CMK (cell line): ENCODE measurements around the gene SMC4.

Source experiments
- DNase-seq: peaks from one replicate; pipeline ENCODE4 v3.0.0-alpha.2; 2010; ENCODE audit warnings: low read depth

The SMC4 gene

DNA sequence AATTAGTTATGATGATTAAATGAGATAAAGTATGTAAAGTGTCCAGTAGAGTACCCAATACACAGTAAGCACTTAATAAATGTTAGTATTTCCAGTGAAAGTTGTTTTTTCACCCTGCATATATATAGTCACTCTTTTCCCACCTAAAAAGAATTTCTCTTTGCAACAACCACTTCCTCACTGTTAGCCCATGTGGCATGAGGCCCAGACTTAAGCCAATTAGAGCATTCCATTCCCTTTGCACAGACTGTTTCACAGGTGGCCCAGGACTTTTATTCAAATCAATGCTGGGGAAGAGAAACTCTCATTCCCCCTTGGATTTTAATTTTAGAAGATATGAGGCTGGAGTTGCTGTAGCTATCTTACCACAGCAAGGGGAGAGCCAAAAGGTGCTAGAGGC lies 4.2 kb upstream of the SMC4 start:
- DNase-seq, result no peak

DNA sequence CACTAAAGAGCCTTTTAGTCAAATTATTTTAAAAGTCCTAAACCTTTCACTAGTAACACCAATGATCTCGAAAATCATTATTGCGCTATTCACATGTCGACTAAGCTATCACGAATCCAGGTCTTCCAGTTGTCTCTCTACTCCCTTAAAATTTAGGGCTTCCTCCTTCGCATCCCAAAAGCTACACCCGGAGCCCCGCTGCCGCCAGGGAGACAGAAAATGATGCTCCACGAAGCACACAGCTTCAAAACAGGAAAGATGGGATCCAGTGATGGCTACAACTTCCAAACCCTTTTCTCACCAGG lies 678 bp upstream of the SMC4 start:
- DNase-seq, result no peak

DNA sequence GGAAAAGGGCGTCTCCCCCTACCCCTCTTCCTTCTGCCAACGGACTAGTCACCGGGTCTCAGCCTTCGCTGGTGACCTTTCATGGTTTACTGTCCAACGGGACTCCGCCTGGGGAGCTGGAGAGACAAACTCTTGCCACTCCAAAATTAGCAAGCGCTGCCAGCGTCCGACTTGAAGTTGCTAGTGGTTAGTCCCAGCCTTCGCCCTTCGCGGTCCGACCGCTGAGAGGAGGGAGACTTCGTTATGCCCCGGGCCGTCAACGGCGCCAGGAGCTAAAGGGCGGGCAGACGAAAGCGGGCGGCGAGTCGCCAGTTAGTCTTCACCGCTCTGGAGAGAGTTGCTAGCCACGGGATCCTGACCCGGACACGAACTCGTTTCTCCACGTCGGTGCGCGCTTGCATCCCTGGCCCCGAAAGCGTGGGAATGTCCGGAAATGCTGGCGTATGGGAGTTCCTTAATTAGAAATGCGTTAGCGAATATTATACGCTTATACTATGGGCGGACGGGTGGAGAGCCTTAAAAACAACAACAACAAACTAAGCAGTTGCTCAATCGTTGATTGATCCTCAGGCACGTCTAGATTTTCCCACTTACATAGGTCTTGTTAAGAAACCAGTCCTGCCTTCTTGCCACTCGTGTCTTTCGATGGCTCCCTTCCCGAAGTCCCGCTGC lies 716 bp downstream of the SMC4 start:
- DNase-seq, result peak; percentile 20

DNA sequence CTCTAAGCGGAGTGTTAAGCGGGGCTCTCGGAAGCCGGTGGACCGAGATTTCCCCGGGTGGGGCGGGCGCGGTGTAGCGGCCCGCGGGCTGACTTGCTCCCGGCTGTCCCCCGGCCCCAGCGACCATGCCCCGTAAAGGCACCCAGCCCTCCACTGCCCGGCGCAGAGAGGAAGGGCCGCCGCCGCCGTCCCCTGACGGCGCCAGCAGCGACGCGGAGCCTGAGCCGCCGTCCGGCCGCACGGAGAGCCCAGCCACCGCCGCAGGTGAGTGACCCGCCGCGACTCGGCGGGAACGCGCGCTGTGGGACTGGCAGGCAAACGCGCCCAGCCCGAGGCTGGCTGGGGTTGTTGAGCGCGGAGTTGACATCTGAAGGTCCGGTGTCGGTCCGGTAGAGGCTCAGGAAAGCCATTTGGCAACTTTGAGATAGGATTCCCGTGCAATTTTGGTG lies 1.3 kb downstream of the SMC4 start:
- DNase-seq, result no peak

DNA sequence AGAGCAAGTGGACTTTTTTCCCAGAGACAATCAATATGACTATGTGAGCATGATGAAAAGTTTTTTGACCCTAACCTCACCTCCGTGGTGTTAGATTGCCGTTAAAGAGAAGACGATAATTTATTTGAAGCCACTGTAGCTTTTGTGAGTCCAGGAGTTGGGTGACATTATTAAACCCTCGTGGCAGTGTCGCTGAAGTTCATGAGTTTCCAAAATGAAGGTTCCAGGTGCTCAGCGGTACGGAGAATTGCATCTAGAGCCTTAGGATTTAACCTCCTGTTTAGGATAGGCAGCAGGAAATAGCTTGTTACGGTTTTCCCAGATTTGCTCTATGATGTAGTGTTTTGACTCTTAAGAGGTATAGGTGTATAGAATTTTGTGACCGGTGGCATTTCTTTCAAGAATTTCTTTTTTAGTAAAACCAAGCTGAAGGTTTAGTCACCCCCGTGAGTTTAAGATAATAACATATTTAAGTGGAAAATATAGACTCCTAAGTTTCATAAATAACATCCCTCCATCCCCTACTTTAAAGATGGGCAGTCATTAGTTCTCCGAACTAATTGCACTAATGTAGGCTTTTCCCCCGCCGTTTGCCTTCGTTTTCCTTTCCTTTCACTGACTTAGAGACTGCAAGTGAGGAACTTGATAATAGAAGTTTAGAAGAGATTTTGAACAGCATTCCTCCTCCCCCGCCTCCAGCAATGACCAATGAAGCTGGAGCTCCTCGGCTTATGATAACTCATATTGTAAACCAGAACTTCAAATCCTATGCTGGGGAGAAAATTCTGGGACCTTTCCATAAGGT lies 2.0 kb downstream of the SMC4 start:
- no peak for DNase-seq

DNA sequence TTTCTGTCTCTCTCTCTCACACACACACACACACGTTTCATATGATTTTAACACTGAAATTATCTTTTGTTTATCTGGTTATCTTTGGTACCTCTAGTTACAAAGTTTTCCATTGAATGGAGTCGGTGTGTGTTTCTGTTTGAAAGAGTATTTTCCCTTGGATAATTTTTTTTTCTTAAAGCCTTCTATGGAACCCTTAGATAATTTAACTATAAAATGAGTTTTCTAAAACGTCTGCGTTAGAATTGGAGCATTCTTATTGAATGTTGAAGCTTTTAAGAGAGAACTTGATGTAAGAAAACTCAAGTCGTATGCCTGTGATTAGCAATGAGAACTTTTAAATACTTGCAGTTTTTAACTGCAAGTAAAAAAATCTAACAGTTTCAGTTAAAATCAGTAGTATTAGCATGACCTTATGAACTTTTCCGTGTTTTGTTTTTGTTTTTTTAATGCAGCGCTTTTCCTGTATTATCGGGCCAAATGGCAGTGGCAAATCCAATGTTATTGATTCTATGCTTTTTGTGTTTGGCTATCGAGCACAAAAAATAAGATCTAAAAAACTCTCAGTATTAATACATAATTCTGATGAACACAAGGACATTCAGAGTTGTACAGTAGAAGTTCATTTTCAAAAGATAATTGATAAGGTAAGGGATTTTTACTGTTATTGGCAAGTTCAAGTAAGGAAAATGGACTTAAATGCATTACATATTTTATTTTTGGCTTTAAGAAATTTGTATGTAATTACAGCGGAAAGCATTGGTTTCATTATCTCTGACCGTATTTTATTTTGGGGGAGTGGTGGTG lies 3.0 kb downstream of the SMC4 start:
- no peak for DNase-seq

DNA sequence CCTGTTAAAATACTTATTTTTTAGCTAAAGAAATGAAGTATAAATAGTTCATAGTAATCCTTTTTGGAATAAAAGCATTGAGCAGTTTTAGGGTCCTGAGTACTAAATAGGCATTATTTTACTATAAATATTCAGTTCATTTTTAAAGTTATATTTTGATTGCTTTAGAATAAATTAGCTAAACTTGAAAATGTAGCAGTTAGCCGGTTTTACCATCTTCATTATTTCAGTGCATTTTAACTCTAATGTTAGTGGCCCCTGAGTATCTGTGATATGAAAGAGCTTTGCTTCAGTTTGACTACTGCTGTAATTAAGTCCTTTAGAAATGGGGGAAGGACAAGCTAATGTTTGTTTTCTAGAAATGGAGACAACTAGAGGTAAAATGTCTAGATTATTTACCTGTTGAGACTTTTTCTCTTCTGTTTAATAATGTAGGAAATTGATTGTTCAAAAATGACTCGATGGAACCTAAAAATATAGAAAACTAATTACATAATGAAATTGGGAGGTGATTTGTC lies 3.6 kb downstream of the SMC4 start:
- DNase-seq, result no peak

DNA sequence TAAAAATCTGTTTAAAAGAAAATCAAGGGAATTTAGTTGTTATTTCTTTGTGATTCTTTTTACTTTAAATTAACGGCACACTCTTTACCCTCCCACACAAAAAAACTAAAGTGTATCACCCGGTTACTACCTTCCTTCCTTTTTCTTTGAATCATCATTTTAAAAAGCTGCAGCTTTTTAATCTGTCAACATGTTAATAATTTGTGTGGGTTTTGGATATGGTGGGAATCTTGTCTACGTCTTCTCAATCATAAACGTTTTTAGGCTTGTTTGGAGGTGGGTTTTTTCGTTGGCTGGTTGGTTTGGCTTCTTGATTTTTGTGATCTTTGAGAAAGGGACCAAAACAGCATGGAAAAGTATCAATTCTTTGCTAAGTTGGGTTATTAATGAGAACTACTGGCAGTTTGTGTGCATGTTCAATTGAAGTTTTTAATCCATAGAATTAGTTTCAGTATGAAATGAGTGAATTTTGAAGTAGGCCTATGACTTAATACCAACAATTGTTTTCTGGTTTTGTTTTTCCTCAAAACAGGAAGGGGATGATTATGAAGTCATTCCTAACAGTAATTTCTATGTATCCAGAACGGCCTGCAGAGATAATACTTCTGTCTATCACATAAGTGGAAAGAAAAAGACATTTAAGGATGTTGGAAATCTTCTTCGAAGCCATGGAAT lies 4.5 kb downstream of the SMC4 start:
- no peak for DNase-seq

DNA sequence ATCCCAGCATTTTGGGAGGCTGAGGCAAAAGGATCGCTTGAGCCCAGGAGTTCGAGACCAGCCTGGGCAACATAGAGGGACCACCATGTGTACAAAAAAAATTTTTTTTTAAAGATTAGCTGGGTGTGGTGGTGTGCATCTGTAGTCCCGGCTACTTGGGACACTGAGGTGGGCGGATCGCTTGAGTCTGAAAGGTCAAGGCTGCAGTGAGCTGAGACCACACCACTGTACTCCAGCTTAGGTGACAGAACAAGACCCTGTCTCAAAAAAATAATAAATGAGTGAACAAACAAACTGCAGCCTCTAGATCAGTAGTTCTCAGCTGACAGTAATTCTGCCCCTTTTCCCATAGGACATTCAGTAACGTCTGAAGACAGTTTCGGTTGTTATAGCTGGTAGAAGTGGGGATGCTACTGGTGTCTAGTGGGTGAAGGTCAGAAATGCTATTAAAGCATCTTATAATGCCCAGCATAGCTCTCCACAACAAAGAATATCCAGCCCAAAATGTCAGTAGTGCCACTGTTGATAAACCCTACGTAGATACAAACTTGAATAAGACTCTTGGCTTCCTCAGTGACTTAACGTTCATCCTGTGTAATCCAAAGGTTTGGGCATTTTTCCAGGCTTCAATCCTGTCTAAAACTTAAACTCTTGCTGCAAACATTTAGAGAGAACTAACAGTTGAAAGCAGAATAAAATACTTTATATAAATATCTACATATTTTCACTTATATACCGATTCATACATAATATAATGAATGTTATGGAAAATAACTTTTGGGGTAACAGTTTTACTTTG lies 10.6 kb downstream of the SMC4 start:
- DNase-seq, result no peak

DNA sequence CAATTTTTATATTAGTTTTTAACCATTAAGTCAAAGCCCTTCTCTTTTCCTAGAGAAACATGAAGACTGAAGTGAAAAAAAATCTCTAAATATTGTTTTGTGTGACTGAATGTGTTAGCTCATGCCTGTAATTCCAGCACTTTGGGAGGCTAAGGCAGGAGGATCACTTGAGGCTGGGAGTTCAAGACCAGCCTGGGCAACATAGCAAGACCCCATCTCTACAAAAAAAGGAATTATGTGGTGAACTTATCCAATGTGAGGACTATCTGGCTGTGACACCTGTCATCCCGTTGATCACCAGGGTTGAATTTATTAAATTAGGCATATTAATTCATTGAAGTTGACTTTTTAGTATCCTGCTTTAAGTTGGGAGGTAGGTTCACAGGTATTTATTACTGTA lies 13.0 kb downstream of the SMC4 start:
- DNase-seq, result no peak

DNA sequence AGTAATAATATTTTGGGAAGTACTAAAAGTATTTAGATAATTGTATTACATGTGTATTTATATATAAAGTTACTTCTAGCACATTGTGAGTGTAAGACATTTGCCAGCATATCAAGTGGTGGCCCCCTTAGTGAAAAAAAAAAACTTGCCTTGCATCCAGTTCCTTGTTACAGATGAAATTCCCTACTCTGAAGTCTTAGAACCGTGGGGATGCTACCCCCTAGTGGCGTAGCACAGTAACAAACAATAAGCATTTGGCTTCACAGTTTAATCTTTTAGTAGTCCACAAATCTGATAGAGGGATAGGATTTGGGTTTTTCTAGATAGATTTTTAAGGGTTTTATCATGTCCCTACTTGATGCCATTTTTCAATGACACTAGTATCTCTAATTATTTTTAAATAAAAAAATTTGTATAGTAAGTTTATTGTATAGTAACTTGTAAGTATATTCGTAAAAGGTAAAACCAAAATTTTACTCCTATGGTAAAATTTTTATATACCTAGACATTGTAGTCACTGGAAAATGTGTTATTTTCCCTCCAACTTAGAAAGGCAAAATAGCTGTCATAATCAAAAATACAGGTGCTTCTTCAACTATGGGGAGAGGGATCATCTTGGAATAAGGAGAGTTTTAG lies 14.3 kb downstream of the SMC4 start:
- DNase-seq, result peak; percentile 37

DNA sequence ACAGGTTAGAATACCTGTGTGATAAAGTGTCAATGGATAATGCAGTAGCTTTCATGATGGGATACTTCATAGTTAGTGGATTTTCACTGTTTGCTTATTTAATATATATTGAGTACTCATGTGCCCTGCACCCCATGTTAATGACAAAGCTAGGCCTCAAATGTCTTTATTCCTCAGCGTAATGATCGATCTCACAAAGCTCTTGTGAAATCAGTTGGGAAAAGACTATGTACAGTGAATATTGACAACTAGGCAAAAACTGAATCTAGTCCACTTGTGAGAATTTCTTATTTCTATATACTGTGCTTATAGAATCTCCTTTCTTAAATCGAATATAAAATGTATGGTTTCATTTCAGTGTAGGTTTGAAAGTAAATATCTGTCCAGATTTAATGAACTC lies 17.9 kb downstream of the SMC4 start:
- DNase-seq, result no peak

DNA sequence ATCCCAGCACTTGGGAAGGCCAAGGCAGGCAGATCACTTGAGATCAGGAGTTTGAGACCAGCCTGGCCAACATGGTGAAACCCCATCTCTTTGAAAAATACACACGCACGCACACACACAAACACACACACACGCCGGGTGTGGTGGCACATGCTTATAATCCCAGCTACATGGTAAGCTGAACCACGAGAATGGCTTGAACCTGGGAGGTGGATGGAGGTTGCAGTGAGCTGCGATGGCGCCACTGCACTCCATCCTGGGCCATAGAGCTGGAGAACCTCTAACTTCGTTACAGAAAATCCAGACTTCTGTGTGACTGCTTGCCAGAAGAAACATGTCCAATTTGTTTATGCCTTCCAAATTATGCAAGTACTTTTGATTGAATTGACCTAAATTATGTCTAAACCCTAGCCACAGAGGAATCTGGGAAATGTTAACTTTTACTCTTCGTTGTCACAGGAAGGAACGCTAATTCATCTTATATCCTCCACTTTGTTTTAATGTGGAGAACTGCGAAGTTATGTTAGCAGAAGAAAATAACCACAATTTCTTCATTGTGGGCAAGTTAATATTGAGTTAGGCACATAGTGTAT lies 28.5 kb downstream of the SMC4 start:
- DNase-seq, result no peak

DNA sequence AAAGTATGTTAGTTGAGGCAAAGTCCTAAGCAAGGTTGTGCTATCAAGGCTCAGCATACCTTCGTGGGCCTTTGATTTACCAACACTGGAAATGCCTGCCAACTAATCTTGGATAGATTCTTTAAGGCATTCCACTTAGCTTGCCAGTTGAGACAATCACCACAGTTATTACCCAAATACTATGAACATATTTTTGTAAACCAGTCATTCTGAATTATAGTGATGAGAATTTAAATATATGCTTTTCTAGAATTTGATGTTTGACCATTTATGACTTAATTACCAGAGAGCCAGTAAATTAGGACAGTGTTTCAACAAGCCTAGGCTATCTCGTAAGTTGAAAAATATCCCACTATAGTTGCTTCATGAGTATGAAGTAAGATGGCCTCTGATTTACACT lies 34.6 kb downstream of the SMC4 start:
- DNase-seq, result no peak

DNA sequence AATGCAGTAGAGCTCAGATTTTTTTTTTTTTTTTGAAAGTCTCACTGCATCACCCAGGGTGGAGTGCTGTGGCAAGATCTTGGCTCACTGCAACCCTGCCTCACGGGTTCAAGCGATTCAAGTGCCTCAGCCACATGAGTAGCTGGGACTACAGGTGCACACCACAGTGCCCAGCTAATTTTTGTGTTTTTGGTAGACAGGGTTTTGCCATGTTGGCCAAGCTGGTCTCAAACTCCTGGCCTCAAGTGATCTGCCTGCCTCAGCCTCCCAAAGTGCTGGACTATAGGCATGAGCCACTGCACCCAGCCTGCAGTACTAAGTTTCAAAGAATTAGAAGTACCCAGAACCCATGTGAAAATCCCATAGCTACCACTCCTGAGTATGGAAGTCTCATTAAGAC lies 35.6 kb downstream of the SMC4 start:
- DNase-seq, result no peak

DNA sequence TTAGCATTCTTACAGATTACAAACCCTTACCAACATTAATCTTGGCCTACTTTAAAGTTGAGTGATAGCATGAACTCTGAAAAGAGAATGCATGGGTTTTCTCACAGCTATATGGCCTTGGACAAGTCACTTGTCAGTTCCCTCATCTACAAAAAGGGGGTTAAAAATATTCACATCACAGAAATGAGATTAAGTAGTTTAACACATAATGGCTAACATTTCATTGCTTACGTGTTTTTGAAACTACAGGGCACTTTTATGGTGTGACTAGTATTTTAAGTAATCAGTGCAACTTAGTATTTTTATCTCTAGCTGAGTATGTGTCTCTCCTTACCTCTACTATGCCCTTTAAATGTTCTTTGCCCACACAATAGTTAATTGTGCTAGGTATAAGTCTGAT lies 36.3 kb downstream of the SMC4 start:
- DNase-seq, result no peak

DNA sequence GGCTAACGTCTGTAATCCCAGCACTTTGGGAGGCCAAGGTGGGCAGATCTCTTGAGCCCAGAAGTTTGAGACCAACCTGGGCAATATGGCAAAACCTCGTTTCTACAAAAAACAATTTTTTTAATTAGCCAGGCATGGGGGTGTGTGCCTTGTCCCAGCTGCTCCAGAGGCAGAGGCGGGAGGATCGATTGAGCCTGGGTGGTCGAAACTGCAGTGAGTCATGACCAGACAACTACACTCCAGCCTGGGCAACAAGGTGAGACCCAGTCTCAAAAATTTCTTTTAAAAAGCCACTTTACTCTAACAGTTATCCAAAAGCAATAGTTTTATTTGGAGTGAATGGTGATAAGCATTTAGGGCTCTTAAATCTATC lies 37.6 kb downstream of the SMC4 start:
- no peak for DNase-seq

DNA sequence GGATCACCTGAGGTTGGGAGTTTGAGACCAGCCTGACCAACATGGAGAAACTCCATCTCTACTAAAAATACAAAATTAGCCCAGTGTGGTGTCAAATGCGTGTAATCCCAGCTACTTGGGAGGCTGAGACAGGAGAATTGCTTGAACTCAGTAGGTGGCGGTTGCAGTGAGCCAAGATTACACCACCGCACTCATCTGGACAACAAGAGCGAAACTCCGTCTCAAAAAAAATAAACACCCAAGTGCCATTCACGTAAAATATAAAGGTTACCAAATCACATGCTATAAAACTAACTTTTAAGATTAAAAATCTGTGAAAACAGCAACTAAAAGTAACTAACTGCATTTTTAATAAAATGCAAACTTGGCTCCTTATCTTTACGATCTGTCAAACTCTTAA lies 41.2 kb downstream of the SMC4 start:
- DNase-seq, result no peak

DNA sequence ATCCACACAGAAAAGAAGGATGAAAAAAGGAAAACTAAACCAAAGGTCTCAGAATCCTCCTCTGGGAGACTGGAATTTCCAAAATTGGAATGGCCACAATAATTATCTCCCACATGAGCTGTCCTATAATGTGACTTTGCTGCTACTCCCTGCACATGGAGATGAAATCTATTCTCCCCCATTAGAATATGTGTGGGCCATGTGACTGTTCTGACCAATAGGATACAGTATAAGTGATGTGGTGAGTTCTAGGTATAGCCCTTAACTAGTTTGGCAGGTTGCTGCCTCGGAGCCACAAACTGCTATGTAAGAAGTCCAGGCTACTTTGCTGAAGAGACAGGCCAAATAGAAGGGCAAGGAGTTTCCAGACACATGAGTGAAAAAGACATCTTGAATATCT lies 45.0 kb downstream of the SMC4 start:
- no peak for DNase-seq

DNA sequence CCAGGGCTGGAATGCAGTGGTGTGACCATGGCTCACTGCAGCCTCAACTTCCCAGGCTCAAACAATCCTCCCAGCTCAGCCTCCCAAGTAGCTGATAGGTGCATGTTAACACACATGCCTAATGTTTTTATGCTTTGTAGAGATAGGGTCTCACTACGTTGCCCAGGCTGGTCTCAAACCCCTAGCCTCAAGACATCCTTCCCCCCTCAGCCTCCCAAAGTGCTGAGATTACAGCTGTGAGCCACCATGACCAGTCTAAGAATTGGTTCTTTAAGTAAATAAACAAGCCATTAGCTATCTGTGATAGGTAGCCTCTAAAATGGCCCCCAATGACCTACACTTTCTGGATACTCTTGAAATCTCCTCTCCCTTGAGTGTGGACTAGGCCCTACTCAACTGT lies 46.4 kb downstream of the SMC4 start:
- DNase-seq, result no peak
